ENCODE results near the gene FRG2C. TPM values are rescaled to one million over a fixed set of nuclear protein-coding genes. Genes with fewer than 3 reads are reported as not detected.
"Not testable (repeated sequence)": the region's sequence is repeated elsewhere in the genome, so short reads cannot be mapped to it uniquely, and the experiment has no call there.

The FRG2C gene
- total RNA-seq, 1 donor = under 0.01 TPM

DNA sequence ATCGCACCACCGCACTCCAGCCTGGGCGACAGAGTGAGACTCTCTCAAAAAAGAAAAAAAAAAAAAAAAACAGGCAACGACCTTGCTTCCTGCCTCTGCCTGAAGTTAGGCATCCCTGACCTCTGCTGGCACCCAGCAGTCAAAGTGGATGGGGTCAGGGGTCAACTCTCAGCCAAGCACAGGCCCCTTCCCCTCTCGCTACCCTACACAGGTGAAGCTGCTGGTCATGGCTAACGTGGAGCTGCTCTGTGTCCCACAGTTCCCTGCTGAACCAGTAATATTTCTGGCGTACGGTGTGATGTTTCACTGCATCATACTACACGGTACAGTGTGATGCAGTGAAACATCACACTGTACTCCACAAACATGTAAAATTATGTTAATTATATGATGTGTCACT lies 13.9 kb upstream of the FRG2C start:
- Histone ChIP-seq H3K27ac (ENCODE audit: low read depth, low read length) (no peak overlapping the region), H3K4me3 (ENCODE audit: insufficient read depth, low read length) (no peak overlapping the region), H3K4me1 (ENCODE audit: insufficient read depth, low read length) (no peaks in the 10 kb centered on the region), H3K79me2 (ENCODE audit: insufficient read depth, low read length) (no peaks in the 10 kb centered on the region), H4K20me1 (ENCODE audit: insufficient read depth, low read length) (no peaks in the 10 kb centered on the region), H3K36me3 (ENCODE audit: insufficient read depth, low read length) (no peaks in the 10 kb centered on the region), H3K9me3 (ENCODE audit: low read depth, low read length) (no peaks in the 10 kb centered on the region), H3K27me3 (ENCODE audit: insufficient read depth, low read length) (peaks cover 2% of the 10 kb centered on the region), H2AFZ (ENCODE audit: low read length) (no peak overlapping the region), H3K4me2 (ENCODE audit: insufficient read depth, low read length) (no peak overlapping the region)
- TF ChIP-seq, protein P1, sequence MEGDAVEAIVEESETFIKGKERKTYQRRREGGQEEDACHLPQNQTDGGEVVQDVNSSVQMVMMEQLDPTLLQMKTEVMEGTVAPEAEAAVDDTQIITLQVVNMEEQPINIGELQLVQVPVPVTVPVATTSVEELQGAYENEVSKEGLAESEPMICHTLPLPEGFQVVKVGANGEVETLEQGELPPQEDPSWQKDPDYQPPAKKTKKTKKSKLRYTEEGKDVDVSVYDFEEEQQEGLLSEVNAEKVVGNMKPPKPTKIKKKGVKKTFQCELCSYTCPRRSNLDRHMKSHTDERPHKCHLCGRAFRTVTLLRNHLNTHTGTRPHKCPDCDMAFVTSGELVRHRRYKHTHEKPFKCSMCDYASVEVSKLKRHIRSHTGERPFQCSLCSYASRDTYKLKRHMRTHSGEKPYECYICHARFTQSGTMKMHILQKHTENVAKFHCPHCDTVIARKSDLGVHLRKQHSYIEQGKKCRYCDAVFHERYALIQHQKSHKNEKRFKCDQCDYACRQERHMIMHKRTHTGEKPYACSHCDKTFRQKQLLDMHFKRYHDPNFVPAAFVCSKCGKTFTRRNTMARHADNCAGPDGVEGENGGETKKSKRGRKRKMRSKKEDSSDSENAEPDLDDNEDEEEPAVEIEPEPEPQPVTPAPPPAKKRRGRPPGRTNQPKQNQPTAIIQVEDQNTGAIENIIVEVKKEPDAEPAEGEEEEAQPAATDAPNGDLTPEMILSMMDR (IDR thresholded peaks at IDR 0.05; ENCODE audit: extremely low read depth, low read depth, low read length) = no peak
- DNase-seq (ENCODE audit: insufficient read length, low spot score, missing footprints) = no peak

GRCh38 chr3:75655101-75655904 lies 8.8 kb upstream of the FRG2C start:
- not testable (repeated sequence) for DNase-seq (ENCODE audit: insufficient read length, low spot score, missing footprints); H3K27ac ChIP-seq (ENCODE audit: low read depth, low read length); H4K20me1 ChIP-seq (ENCODE audit: insufficient read depth, low read length); H2AFZ ChIP-seq (ENCODE audit: low read length); H3K9me3 ChIP-seq (ENCODE audit: low read depth, low read length); H3K4me3 ChIP-seq (ENCODE audit: insufficient read depth, low read length); H3K36me3 ChIP-seq (ENCODE audit: insufficient read depth, low read length); H3K4me1 ChIP-seq (ENCODE audit: insufficient read depth, low read length); H3K79me2 ChIP-seq (ENCODE audit: insufficient read depth, low read length); H3K4me2 ChIP-seq (ENCODE audit: insufficient read depth, low read length)
- H3K27me3 ChIP-seq (ENCODE audit: insufficient read depth, low read length) = peaks cover 13% of the 10 kb centered on the region

GRCh38 chr3:75655956-75656355 lies 8.2 kb upstream of the FRG2C start:
- DNase-seq (ENCODE audit: insufficient read length, low spot score, missing footprints); H3K36me3 ChIP-seq (ENCODE audit: insufficient read depth, low read length); H3K9me3 ChIP-seq (ENCODE audit: low read depth, low read length); H2AFZ ChIP-seq (ENCODE audit: low read length); H3K4me2 ChIP-seq (ENCODE audit: insufficient read depth, low read length); H4K20me1 ChIP-seq (ENCODE audit: insufficient read depth, low read length); H3K4me3 ChIP-seq (ENCODE audit: insufficient read depth, low read length); H3K79me2 ChIP-seq (ENCODE audit: insufficient read depth, low read length); H3K27ac ChIP-seq (ENCODE audit: low read depth, low read length); H3K4me1 ChIP-seq (ENCODE audit: insufficient read depth, low read length): not testable (repeated sequence)
- peaks cover 13% of the 10 kb centered on the region for H3K27me3 ChIP-seq (ENCODE audit: insufficient read depth, low read length)

GRCh38 chr3:75658411-75659107 lies 5.6 kb upstream of the FRG2C start:
- not testable (repeated sequence) for H3K36me3 ChIP-seq (ENCODE audit: insufficient read depth, low read length); H2AFZ ChIP-seq (ENCODE audit: low read length); H3K79me2 ChIP-seq (ENCODE audit: insufficient read depth, low read length); H3K4me1 ChIP-seq (ENCODE audit: insufficient read depth, low read length); H3K4me2 ChIP-seq (ENCODE audit: insufficient read depth, low read length); H4K20me1 ChIP-seq (ENCODE audit: insufficient read depth, low read length); H3K4me3 ChIP-seq (ENCODE audit: insufficient read depth, low read length); H3K27ac ChIP-seq (ENCODE audit: low read depth, low read length); DNase-seq (ENCODE audit: insufficient read length, low spot score, missing footprints); H3K9me3 ChIP-seq (ENCODE audit: low read depth, low read length)
- H3K27me3 ChIP-seq (ENCODE audit: insufficient read depth, low read length) = peaks cover 13% of the 10 kb centered on the region

DNA sequence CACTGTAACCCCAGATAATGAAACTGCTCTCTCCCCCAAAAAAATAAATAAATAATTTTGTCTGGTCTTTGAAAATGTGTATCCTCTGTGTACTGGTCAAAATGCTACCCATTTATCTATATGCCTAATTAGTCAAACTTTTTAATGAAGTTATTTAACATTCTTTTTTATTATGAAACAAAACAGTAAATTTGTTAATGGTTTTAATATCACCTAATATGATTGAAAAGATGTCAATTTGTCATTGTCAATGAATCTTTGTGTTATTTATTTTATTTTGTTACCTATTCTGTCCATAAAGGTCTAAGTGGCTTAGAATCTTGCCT lies 5.1 kb upstream of the FRG2C start:
- not testable (repeated sequence) for H3K9me3 ChIP-seq (ENCODE audit: low read depth, low read length); H3K4me1 ChIP-seq (ENCODE audit: insufficient read depth, low read length); H3K4me2 ChIP-seq (ENCODE audit: insufficient read depth, low read length); DNase-seq (ENCODE audit: insufficient read length, low spot score, missing footprints); H3K4me3 ChIP-seq (ENCODE audit: insufficient read depth, low read length); H4K20me1 ChIP-seq (ENCODE audit: insufficient read depth, low read length); H2AFZ ChIP-seq (ENCODE audit: low read length); H3K79me2 ChIP-seq (ENCODE audit: insufficient read depth, low read length); H3K36me3 ChIP-seq (ENCODE audit: insufficient read depth, low read length); H3K27ac ChIP-seq (ENCODE audit: low read depth, low read length)
- H3K27me3 ChIP-seq (ENCODE audit: insufficient read depth, low read length) = peaks cover 13% of the 10 kb centered on the region

- not testable (repeated sequence) for H3K79me2 ChIP-seq (ENCODE audit: insufficient read depth, low read length); H3K27me3 ChIP-seq (ENCODE audit: insufficient read depth, low read length); DNase-seq (ENCODE audit: insufficient read length, low spot score, missing footprints); H3K9me3 ChIP-seq (ENCODE audit: low read depth, low read length); H3K4me2 ChIP-seq (ENCODE audit: insufficient read depth, low read length); H2AFZ ChIP-seq (ENCODE audit: low read length); H3K36me3 ChIP-seq (ENCODE audit: insufficient read depth, low read length); H3K4me3 ChIP-seq (ENCODE audit: insufficient read depth, low read length); H3K27ac ChIP-seq (ENCODE audit: low read depth, low read length); H4K20me1 ChIP-seq (ENCODE audit: insufficient read depth, low read length); H3K4me1 ChIP-seq (ENCODE audit: insufficient read depth, low read length)
These were observed 1.5 kb downstream of the FRG2C start for GRCh38 chr3:75665626-75666025.

GRCh38 chr3:75667757-75668701 lies 3.9 kb downstream of the FRG2C start:
- not testable (repeated sequence) for H3K9me3 ChIP-seq (ENCODE audit: low read depth, low read length); H3K4me3 ChIP-seq (ENCODE audit: insufficient read depth, low read length); H3K27me3 ChIP-seq (ENCODE audit: insufficient read depth, low read length); DNase-seq (ENCODE audit: insufficient read length, low spot score, missing footprints); H2AFZ ChIP-seq (ENCODE audit: low read length); H3K79me2 ChIP-seq (ENCODE audit: insufficient read depth, low read length); H3K27ac ChIP-seq (ENCODE audit: low read depth, low read length); H3K4me2 ChIP-seq (ENCODE audit: insufficient read depth, low read length); H3K4me1 ChIP-seq (ENCODE audit: insufficient read depth, low read length); H3K36me3 ChIP-seq (ENCODE audit: insufficient read depth, low read length); H4K20me1 ChIP-seq (ENCODE audit: insufficient read depth, low read length)

Data from osteoblast (primary cell).